H9 (cell line): ENCODE results near the gene CHI3L2. TPM values are rescaled to one million over a fixed set of nuclear protein-coding genes. Genes with fewer than 3 reads are reported as not detected.

Source experiments
- DNase-seq: peaks from one replicate; pipeline ENCODE4 v3.0.0-alpha.2; 2017
- H2AFZ ChIP-seq: one replicate; pipeline ENCODE4 v1.6.1; 2013; ENCODE audit warnings: mild to moderate bottlenecking, low read length, control low read depth, moderate library complexity
- H2AK5ac ChIP-seq: 2 replicates; pipeline ENCODE4 v1.6.1; 2013; ENCODE audit warnings: low read length, control low read depth, mixed read lengths; ENCODE audit not compliant: insufficient read length
- H2BK120ac ChIP-seq: one replicate; pipeline ENCODE4 v1.6.1; 2013; ENCODE audit warnings: low read depth, mild to moderate bottlenecking, low read length, control low read depth, inconsistent platforms; ENCODE audit not compliant: poor library complexity, severe bottlenecking
- H2BK12ac ChIP-seq: 2 replicates; pipeline ENCODE4 v1.6.1; 2013; ENCODE audit warnings: low read length, control low read depth, mixed read lengths, low read depth; ENCODE audit not compliant: insufficient read length
- H2BK15ac ChIP-seq: 2 replicates; pipeline ENCODE4 v1.6.1; 2013; ENCODE audit warnings: low read depth, low read length, control low read depth
- H2BK20ac ChIP-seq: one replicate; pipeline ENCODE4 v1.6.1; 2013; ENCODE audit warnings: low read depth, mild to moderate bottlenecking, low read length, control low read depth, inconsistent platforms; ENCODE audit not compliant: poor library complexity, severe bottlenecking
- H2BK5ac ChIP-seq: 2 replicates; pipeline ENCODE4 v1.6.1; 2013; ENCODE audit warnings: low read length, control low read depth, mixed read lengths; ENCODE audit not compliant: insufficient read length
- H3K14ac ChIP-seq: 2 replicates; pipeline ENCODE4 v1.6.1; 2013; ENCODE audit warnings: low read length, control low read depth; ENCODE audit not compliant: insufficient read depth
- H3K18ac ChIP-seq: 2 replicates; pipeline ENCODE4 v1.6.1; 2013; ENCODE audit warnings: low read depth, mild to moderate bottlenecking, mixed read lengths, low read length, control low read depth; ENCODE audit not compliant: insufficient read length
- H3K23ac ChIP-seq: 2 replicates; pipeline ENCODE4 v1.6.1; 2013; ENCODE audit warnings: low read length, control low read depth, mixed read lengths, low read depth; ENCODE audit not compliant: insufficient read length
- H3K23me2 ChIP-seq: 2 replicates; pipeline ENCODE4 v1.6.1; 2013; ENCODE audit warnings: low read depth, mild to moderate bottlenecking, mixed read lengths, low read length, control low read depth; ENCODE audit not compliant: insufficient read length, poor library complexity, severe bottlenecking
- H3K27ac ChIP-seq: 2 replicates; pipeline ENCODE4 v1.5.1; 2013; ENCODE audit warnings: low read length, control low read depth, mixed read lengths, low read depth; ENCODE audit not compliant: insufficient read length
- H3K27me3 ChIP-seq: 2 replicates; pipeline ENCODE4 v1.6.1; 2013; ENCODE audit warnings: low read length, control low read depth, inconsistent platforms; ENCODE audit not compliant: insufficient read depth
- H3K4ac ChIP-seq: 2 replicates; pipeline ENCODE4 v1.6.1; 2013; ENCODE audit warnings: low read depth, mild to moderate bottlenecking, control low read depth, inconsistent platforms, low read length, moderate library complexity
- H3K4me1 ChIP-seq: 2 replicates; pipeline ENCODE4 v1.6.1; 2013; ENCODE audit warnings: low read length, control low read depth, inconsistent platforms; ENCODE audit not compliant: insufficient read depth
- H3K4me2 ChIP-seq: 2 replicates; pipeline ENCODE4 v1.6.1; 2013; ENCODE audit warnings: low read length, control low read depth, mixed read lengths; ENCODE audit not compliant: insufficient read length, insufficient read depth
- H3K56ac ChIP-seq: 2 replicates; pipeline ENCODE4 v1.6.1; 2013; ENCODE audit warnings: low read depth, mild to moderate bottlenecking, mixed read lengths, low read length, control low read depth; ENCODE audit not compliant: insufficient read length
- H3K79me1 ChIP-seq: 2 replicates; pipeline ENCODE4 v1.6.1; 2013; ENCODE audit warnings: low read depth, mild to moderate bottlenecking, moderate library complexity, low read length, control low read depth, inconsistent platforms; ENCODE audit not compliant: insufficient read depth, poor library complexity, severe bottlenecking
- H3K79me2 ChIP-seq: 2 replicates; pipeline ENCODE4 v1.6.1; 2013; ENCODE audit warnings: low read length, control low read depth, inconsistent platforms; ENCODE audit not compliant: insufficient read depth
- H3K9ac ChIP-seq: 2 replicates; pipeline ENCODE4 v1.6.1; 2013; ENCODE audit warnings: low read length, control low read depth, mixed read lengths; ENCODE audit not compliant: insufficient read length; ENCODE audit errors: extremely low read depth
- H3K9me3 ChIP-seq: one replicate; pipeline ENCODE4 v1.6.1; 2013; ENCODE audit warnings: low read depth, low read length, inconsistent platforms; ENCODE audit not compliant: control insufficient read depth
- H3T11ph ChIP-seq: one replicate; pipeline ENCODE4 v1.6.1; 2013; ENCODE audit warnings: mild to moderate bottlenecking, low read length, control low read depth, inconsistent platforms
- H4K20me1 ChIP-seq: one replicate; pipeline ENCODE4 v1.6.1; 2013; ENCODE audit not compliant: control insufficient read depth, insufficient read length, insufficient read depth
- H4K5ac ChIP-seq: 2 replicates; pipeline ENCODE4 v1.6.1; 2013; ENCODE audit warnings: low read depth, mild to moderate bottlenecking, mixed read lengths, low read length, control low read depth; ENCODE audit not compliant: insufficient read length
- H4K8ac ChIP-seq: replicated peaks from 2 replicates; pipeline ENCODE4 v1.6.1; 2013; ENCODE audit warnings: low read length, control low read depth, mixed read lengths, low read depth; ENCODE audit not compliant: insufficient read length
- H4K91ac ChIP-seq: 2 replicates; pipeline ENCODE4 v1.6.1; 2013; ENCODE audit warnings: low read depth, mild to moderate bottlenecking, moderate library complexity, mixed read lengths, low read length, control low read depth; ENCODE audit not compliant: insufficient read length
- H3K27ac Mint-ChIP-seq, 3 experiments: 2 replicates in 2 of 3; 3 replicates in 1 of 3; pipeline ENCODE4 v1.8.0; 2020 to 2021; ENCODE audit warnings: mixed read lengths in 3 of 3, mild to moderate bottlenecking in 1 of 3, moderate library complexity in 1 of 3
- H3K27me3 Mint-ChIP-seq: 2 replicates; pipeline ENCODE4 v1.8.0; 2021; ENCODE audit warnings: low read depth, mild to moderate bottlenecking, moderate library complexity, mixed read lengths
- H3K36me3 Mint-ChIP-seq, 3 experiments: 2 replicates in 2 of 3; 3 replicates in 1 of 3; pipeline ENCODE4 v1.8.0; 2020 to 2021; ENCODE audit warnings: low read depth in 3 of 3, mixed read lengths in 3 of 3; ENCODE audit not compliant: insufficient read depth in 1 of 3
- H3K4me1 Mint-ChIP-seq, 2 experiments: 2 replicates each; pipeline ENCODE4 v1.8.0; 2020; ENCODE audit warnings: mixed read lengths in 2 of 2
- H3K4me3 Mint-ChIP-seq, 2 experiments: 2 replicates in 1 of 2; 3 replicates in 1 of 2; pipeline ENCODE4 v1.8.0; 2020 to 2021; ENCODE audit warnings: mild to moderate bottlenecking in 2 of 2, mixed read lengths in 2 of 2, moderate library complexity in 1 of 2
- H3K9me3 Mint-ChIP-seq, 2 experiments: 2 replicates in 1 of 2; 3 replicates in 1 of 2; pipeline ENCODE4 v1.8.0; 2020; ENCODE audit warnings: mild to moderate bottlenecking in 2 of 2, mixed read lengths in 2 of 2, moderate library complexity in 1 of 2
- WGBS: extraction: QIAGEN DNeasy Blood & Tissue Kit; methylation state at CpG from one replicate; pipeline ENCODE4 v1.1.7; 2013; ENCODE audit warnings: missing lambda C conversion rate, low lambda C conversion rate, mixed read lengths; ENCODE audit not compliant: insufficient read length; ENCODE audit errors: extremely low coverage; 5-methylcytosine and 5-hydroxymethylcytosine counted together
- total RNA-seq: library from RNA; stranded (reverse); gene quantifications from 2 replicates; pipeline ENCODE4 v1.2.1, GENCODE V29; 2021
- TF ChIP-seq, protein P1 (sequence below): fragments of 200-600 bp; sonication (generic); conservative IDR thresholded peaks from 3 replicates; pipeline ENCODE4 v1.8.0; 2021; ENCODE audit warnings: antibody characterized with exemption, mild to moderate bottlenecking

Gene CHI3L2
- total RNA-seq, 1 experiment from 2014 or later = not detected

DNA sequence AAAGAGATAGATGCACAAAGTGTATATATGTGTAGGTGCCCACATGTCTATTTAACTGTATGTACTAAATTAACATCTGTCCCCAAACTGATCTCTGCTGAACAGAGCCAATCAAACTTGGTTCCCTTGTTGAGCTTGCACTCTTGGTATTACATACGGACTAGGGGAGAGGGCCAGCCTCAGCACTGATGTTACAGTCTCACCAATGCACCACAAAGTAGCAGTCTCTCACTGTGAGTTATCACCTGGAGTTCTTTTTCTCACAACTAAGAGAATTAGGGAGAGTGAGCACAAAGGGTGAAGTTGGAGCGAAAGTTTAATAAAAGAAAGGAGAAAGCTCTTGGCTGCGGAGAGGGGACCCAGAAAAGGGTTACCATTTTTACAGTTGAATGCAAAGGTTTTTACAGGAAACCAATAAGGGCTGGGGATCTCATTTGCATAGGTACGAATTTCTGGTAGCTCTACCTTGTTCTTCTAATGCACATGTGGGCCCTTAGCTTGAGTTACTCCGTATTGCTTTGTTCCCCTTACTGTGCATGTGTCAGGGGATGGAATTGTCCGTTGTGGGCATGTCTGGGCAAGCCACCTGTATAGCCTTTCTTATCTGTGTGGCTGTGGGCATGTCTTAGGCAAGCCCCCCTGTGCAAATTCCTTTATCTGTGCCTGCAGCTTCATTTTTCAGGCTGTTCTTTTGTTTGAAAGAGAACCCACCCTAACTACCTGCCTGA lies 13.3 kb upstream of the CHI3L2 start:
- H3K27ac Mint-ChIP-seq = peak overlapping the region in 2 of 3 experiments; percentile 37 to 91; a peak in 2 of 7 replicates
- Histone ChIP-seq H3K4me2 (no peak overlapping the region), H3K27me3 (no peaks in the 10 kb centered on the region; the same call in 1 of the 2 replicates), H2BK120ac (peak overlapping the region; percentile 64), H4K8ac (no peak overlapping the region), H3K18ac (peak overlapping the region; percentile 78), H2BK20ac (no peak overlapping the region), H3K79me1 (no peaks in the 10 kb centered on the region), H3K79me2 (no peaks in the 10 kb centered on the region), H4K5ac (no peak overlapping the region), H3K23ac (no peak overlapping the region), H3K9me3 (no peaks in the 10 kb centered on the region), H2BK12ac (no peak overlapping the region), H3K56ac (no peak overlapping the region), H3K27ac (no peak overlapping the region), H4K20me1 (no peaks in the 10 kb centered on the region), H3K14ac (peak overlapping the region; percentile 67; the same call in 1 of the 2 replicates), H4K91ac (no peak overlapping the region), H2BK15ac (no peak overlapping the region), H3K4me1 (peaks cover 7% of the 10 kb centered on the region; the same call in 1 of the 2 replicates), H2AFZ (no peak overlapping the region), H3K4ac (no peak overlapping the region; the same call in 1 of the 2 replicates), H2AK5ac (no peak overlapping the region), H2BK5ac (no peak overlapping the region), H3T11ph (no peak overlapping the region), H3K23me2 (no peaks in the 10 kb centered on the region), H3K9ac (no peak overlapping the region)
- peak; percentile 51 for DNase-seq
- no CpG with 5 or more reads among the region's 6 CpGs for WGBS
- TF ChIP-seq, protein P1, sequence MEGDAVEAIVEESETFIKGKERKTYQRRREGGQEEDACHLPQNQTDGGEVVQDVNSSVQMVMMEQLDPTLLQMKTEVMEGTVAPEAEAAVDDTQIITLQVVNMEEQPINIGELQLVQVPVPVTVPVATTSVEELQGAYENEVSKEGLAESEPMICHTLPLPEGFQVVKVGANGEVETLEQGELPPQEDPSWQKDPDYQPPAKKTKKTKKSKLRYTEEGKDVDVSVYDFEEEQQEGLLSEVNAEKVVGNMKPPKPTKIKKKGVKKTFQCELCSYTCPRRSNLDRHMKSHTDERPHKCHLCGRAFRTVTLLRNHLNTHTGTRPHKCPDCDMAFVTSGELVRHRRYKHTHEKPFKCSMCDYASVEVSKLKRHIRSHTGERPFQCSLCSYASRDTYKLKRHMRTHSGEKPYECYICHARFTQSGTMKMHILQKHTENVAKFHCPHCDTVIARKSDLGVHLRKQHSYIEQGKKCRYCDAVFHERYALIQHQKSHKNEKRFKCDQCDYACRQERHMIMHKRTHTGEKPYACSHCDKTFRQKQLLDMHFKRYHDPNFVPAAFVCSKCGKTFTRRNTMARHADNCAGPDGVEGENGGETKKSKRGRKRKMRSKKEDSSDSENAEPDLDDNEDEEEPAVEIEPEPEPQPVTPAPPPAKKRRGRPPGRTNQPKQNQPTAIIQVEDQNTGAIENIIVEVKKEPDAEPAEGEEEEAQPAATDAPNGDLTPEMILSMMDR = no peak
- peaks cover 40 to 42% of the 10 kb centered on the region in 2 experiments for H3K4me1 Mint-ChIP-seq
- no peaks in the 10 kb centered on the region; a peak in 2 of 5 replicates for H3K9me3 Mint-ChIP-seq
- H3K36me3 Mint-ChIP-seq = peaks cover 0 to 4% (median 0%) of the 10 kb centered on the region in 3 experiments; a peak in 2 of 7 replicates
- H3K4me3 Mint-ChIP-seq = no peak overlapping the region
- no peaks in the 10 kb centered on the region for H3K27me3 Mint-ChIP-seq
